Right atrium auricular region (tissue), 2 donors: ENCODE data around the gene NEMP1. TPM values are rescaled to one million over a fixed set of nuclear protein-coding genes. Genes with fewer than 3 reads are reported as not detected.
A peak's percentile ranks its signal among the peaks of the same experiment; 100 is the strongest.

Experiments used
- DNase-seq: peaks from one replicate; pipeline ENCODE4 v3.0.0-alpha.2; 2019; ENCODE audit warnings: low spot score
- H3K27ac ChIP-seq, 2 donors: fragments of 200-600 bp; sonication (generic); 1 replicate in 1 of 2; 2 replicates in 1 of 2; pipeline ENCODE4 v1.5.1; 2016 to 2019
- H3K27me3 ChIP-seq, 2 donors: fragments of 200-600 bp; sonication (generic); one replicate each; pipeline versions ENCODE4 v1.5.1 to v1.6.0; 2017 to 2019
- H3K36me3 ChIP-seq: fragments of 200-600 bp; sonication (generic); one replicate; pipeline ENCODE4 v1.5.1; 2016
- H3K4me1 ChIP-seq, 2 donors: fragments of 200-600 bp; sonication (generic); one replicate each; pipeline versions ENCODE4 v1.5.1 to v1.6.0; 2017 to 2019
- H3K4me3 ChIP-seq, 2 donors: fragments of 200-600 bp; sonication (generic); 1 replicate in 1 of 2; 2 replicates in 1 of 2; pipeline ENCODE4 v1.5.1; 2017 to 2019; ENCODE audit warnings: mild to moderate bottlenecking in 1 of 2, moderate library complexity in 1 of 2
- H3K9me3 ChIP-seq, 2 donors: fragments of 200-600 bp; sonication (generic); one replicate each; pipeline ENCODE4 v1.5.1; 2019
- total RNA-seq, 2 donors: library from RNA; depleted of rRNA; stranded (reverse); fragments of >200 nt; gene quantifications; one replicate each; pipeline ENCODE4 v1.1.0, GENCODE V29; 2016
- TF ChIP-seq, protein P1 (sequence below), 2 donors: fragments of 200-600 bp; sonication (generic); IDR thresholded peaks; one replicate each; pipeline ENCODE4 v1.5.1; 2019; ENCODE audit warnings: antibody characterized with exemption in 2 of 2

NEMP1 gene
- total RNA-seq, 2 donors from 2014 or later = 1.9 to 2.2 TPM

DNA sequence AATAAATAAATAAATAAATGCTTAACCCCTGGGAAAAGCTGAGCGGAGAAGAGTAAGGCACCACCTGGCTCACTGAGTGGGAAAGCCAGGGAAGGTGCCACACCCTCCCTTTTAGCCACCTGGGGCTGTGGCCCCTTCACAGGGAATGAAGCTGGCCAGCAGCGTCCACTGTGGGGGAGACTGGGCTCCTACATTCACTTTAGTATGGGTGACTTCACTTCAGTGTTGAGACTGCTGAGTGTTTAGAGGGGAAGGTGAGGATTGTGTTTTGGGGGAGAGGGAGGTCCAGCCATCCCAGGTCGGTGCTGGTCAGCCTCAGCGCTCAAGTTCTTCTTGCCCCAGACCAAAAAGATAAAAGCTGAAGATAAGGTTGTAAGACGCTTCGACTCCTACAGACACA lies 11.9 kb upstream of the NEMP1 start:
- TF ChIP-seq, protein P1, sequence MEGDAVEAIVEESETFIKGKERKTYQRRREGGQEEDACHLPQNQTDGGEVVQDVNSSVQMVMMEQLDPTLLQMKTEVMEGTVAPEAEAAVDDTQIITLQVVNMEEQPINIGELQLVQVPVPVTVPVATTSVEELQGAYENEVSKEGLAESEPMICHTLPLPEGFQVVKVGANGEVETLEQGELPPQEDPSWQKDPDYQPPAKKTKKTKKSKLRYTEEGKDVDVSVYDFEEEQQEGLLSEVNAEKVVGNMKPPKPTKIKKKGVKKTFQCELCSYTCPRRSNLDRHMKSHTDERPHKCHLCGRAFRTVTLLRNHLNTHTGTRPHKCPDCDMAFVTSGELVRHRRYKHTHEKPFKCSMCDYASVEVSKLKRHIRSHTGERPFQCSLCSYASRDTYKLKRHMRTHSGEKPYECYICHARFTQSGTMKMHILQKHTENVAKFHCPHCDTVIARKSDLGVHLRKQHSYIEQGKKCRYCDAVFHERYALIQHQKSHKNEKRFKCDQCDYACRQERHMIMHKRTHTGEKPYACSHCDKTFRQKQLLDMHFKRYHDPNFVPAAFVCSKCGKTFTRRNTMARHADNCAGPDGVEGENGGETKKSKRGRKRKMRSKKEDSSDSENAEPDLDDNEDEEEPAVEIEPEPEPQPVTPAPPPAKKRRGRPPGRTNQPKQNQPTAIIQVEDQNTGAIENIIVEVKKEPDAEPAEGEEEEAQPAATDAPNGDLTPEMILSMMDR (IDR thresholded peaks at IDR 0.05) = no peak
- H3K4me1 ChIP-seq = peaks cover 0 to 71% of the 10 kb centered on the region in 2 donors
- H3K4me3 ChIP-seq = peak overlapping the region; percentile 82 to 84
- no peaks in the 10 kb centered on the region for H3K9me3 ChIP-seq
- DNase-seq = no peak
- no peaks in the 10 kb centered on the region for H3K27me3 ChIP-seq
- H3K36me3 ChIP-seq = peaks cover 36% of the 10 kb centered on the region
- H3K27ac ChIP-seq = peak overlapping the region; percentile 97 to 100

DNA sequence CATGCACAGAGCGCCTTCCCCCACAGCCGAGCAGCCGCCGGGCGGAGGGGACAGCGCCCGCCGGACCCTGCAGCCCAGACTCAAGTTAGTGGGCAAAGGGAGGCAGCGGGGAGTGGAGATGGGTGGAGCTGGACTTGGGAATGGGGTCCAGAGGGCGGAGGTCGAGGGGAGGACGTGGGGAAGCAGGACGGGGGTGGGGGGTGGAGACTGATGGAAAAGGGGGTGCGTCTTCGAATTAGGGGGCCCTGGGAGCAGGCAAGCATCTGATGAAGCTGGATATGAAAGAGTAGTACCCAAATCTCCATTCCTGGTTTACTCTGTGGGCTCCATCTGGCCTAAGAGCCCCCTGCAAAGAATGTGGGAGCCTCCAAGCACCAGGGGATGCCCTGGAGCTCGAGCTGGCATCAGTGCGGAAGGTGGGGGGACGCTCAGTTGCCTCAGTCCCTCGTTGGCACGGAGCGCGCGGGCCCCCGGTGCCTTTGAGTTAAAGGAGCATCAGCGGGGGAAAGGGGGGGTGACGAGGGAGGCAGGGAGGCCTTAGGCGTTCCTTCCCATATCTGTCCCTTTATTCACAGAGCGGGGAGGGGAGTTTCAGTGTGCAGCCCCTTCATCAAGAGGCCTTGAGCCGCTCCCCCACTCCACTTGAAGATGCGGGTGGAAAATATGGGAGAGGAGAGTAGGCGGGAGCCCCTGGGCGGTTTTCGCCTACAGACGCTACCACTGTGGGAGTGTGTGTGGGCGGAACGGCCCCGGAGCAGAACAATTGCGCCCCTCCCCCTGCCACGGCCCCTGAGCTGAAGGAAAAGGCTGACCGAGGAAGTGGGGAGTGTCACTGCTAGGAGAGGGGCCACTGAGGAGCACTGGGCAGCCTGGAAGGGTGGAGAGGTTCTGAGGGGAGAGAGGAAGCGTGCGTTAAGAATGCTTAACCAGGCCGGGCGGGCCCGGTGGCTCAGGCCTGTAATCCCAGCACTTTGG lies 11.0 kb upstream of the NEMP1 start:
- peak overlapping the region; percentile 82 to 84 for H3K4me3 ChIP-seq
- peaks cover 27% of the 10 kb centered on the region for H3K36me3 ChIP-seq
- DNase-seq = peak; percentile 86
- TF ChIP-seq, protein P1 (IDR thresholded peaks at IDR 0.05) = no peak
- no peaks in the 10 kb centered on the region for H3K27me3 ChIP-seq
- peak overlapping the region; percentile 97 to 100 for H3K27ac ChIP-seq
- no peaks in the 10 kb centered on the region for H3K9me3 ChIP-seq
- peaks cover 0 to 68% of the 10 kb centered on the region in 2 donors for H3K4me1 ChIP-seq

DNA sequence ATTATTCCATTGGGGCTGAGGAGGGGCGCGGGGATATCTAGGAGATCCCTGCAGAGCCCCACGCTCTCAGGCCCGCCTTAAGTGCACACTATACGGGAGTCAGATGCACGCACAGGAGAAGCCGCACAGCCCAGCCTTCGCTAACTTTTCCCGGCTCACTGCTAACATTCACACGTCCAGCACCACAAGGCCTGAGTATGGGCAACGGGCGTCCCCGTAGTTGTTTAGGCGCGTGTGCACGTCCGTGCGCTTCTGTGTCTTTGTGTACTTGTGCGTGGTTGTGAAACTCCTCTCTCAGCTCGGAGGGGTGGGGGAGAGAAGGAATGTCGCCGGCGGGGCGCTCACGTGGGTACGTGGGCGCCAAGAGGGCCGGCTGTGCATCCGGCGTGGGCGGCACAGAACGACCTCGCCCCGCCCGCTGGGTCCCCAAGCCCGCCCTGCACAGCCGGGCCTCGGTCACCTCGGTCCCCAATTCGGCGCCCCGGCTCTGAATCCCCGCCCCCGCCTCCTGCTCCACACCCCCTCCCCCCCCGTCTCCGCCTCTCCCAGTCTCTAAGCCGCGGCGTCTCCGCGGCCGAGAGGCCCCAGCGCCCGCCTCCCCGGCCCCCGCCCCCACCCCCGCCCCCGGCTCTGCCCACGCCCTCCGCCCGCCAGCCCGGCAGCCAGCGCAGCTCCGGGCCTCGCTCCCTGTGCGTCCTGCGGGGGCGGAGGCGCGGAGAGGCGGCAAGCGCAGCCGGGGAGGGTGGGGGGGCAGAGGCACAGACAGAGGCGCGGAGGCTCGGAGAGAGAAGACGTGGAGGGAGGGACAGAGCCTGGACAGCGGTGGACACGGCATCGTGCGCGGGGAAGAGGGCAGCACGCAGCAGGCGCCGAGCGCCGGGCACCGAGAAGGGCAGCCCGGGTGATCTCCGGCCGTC lies 10.0 kb upstream of the NEMP1 start, which contains the start of gene NAB2:
TSS of gene NAB2 (plus strand) at position 761 of the 917 bp plus-strand sequence. CDS start 158 bp downstream, outside the sequence.
- Histone ChIP-seq H3K27me3 (no peaks in the 10 kb centered on the region), H3K4me1 (peaks cover 0 to 58% of the 10 kb centered on the region in 2 donors), H3K4me3 (peak within 1 kb of the TSS; percentile 82 to 84), H3K9me3 (no peaks in the 10 kb centered on the region), H3K36me3 (peaks cover 23% of the 10 kb centered on the region), H3K27ac (peak within 1 kb of the TSS; percentile 97 to 100)
- TF ChIP-seq, protein P1 (IDR thresholded peaks at IDR 0.05) = no peak
- DNase-seq = peak; percentile 96

DNA sequence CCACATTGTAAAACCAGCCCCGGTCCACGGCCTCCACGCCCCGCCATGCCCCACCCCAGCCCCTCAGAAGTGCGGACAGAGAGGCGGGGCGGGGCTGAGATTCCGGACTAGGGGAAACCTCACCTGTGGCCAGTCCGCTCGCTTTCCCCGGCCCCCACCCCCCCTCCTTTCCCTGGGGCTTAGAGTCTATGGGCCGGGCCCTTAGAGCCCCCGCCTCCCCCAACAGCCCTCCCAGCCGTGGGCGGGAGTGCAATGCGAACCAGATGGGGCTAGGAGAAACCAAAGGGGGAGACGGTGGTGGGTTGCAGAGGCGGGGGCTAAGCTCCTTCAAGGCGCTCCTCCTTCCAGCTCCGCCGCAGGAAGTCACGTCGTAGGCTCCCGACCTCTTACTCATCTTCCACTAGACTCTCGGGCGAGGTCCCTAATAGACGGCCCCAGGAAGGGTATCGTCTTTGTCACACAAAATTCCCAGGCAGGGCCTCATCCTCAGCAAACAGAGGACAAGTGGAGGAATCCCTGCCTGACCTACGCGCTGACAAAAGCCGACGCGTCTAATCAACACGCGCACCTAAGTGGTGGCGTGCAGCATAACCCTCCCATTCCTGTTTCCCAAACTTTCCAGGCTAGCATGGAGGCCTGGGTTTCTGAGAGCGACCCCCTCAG lies 9.2 kb upstream of the NEMP1 start:
- H3K27ac ChIP-seq = peak overlapping the region; percentile 97 to 100
- H3K9me3 ChIP-seq = no peaks in the 10 kb centered on the region
- peaks cover 0 to 50% of the 10 kb centered on the region in 2 donors for H3K4me1 ChIP-seq
- H3K27me3 ChIP-seq = no peaks in the 10 kb centered on the region
- DNase-seq = peak; percentile 89
- H3K4me3 ChIP-seq = peak overlapping the region; percentile 58 to 84
- peaks cover 18% of the 10 kb centered on the region for H3K36me3 ChIP-seq
- TF ChIP-seq, protein P1 (IDR thresholded peaks at IDR 0.05) = no peak
